HG02884 (cell line): ENCODE results near the gene PKDREJ.

Experiments used
- ATAC-seq: cut with Tn5 transposase; IDR thresholded peaks from one replicate; pipeline ENCODE4 v1.9.1; 2021; ENCODE audit warnings: mild to moderate bottlenecking, moderate library complexity; ENCODE audit not compliant: unreplicated experiment

PKDREJ gene

DNA sequence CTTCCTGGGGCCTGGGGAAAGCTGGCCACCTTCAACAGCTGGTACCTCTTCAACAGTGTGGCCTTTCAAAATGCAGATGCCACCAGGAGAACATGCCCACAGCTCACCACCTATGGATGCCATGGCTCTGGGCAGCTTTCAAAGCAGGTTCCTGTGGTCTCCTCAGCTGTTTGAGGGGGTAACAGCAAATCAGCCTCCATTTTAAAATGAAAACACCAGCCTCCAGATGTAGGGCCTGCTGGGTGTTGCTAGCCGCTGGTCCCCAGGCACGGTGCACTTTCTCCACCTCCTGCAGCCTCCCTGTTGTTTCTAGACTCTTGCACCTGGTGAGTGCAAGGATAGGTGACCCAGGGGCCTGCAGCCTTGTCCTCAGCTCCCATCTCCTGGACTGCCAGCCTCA, 23.1 kb downstream of the PKDREJ start:
- ATAC-seq = no peak

DNA sequence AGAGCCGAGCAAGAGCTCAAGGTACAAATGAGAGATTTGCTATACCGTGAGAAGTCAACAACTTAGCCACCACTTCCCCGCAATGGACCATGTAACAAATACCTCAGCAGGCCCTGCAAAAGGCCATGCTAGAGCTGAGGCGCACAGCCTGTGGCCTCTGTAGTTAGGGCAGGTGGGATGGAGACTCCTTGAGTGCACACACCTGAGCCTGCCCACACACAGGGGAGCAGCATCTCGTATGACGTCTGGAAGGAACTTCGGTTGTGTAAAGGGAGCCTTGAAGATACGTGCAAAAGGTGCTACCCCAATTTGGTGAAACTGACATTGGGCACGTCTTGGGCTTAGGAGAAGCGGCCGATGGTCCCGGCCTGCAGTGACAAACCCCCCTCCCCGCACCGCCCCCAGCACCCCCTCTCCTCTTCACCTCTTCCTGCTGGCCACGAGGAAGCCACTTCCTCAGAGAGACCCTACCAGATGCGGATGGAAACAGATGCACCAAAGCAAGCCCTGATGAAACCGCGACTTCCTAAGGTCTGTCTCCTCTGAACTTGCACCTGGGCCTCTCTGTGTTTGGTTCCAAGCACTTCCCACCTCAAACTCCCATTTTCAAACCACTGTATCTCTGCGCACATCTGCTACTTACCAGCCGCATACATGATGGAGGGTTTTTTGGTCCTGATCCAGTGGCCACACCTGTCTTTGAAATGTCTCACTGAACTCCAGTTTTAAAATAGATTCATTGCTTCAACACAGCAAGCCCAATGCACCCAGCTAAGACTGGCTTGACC, 23.7 kb downstream of the PKDREJ start:
- ATAC-seq = no peak

DNA sequence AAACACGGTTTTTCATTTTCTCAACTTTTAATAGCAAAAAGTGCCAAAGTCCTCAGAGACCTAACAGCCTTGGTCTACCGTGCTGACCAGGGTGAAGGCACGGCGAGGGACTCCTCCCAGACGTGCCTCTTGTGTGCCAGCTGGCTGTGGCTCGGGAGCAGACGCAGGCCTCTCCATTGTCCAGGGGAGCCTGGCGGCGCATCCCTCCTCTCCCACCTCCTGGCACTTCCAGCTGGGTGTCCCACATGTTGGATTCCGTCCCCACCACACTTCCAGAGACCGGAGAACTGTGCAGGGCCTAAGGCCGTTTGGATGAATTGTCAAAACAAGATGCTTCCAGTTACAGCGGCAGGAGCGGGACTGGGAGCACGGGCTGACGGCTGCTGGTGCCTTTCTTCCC, 24.6 kb downstream of the PKDREJ start:
- ATAC-seq = no peak

DNA sequence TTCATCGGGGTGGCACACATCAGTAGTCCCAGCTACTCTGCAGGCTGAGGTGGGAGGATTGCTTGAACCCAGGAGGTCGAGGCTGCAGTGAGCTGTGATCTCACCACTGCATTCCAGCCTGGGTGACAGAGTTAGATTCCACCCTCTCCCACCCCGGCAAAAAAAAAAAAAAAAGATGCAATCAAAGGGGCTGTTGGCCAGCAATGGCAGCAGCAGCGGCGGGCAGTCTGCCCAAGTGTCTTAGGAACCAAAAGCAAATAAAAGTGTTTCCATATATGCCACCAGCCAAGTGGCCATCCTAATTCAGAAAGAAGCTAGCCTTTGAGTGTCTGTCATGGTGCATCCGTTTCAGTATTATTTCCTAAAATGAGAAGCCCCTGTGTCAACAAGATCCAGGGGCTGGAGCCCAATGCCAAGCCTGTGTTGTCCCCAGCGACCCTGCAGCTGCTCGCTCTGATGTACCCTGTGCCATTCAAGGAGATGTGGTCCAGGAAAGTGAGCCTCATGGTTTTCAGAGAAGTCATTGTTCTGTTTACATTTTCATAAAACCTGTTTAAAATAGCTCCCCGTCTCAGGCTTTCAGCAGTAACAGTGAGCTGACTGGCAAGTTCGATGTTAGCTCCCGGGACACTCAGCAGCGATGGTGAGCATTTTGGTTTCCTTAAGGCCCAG, 25.6 kb downstream of the PKDREJ start:
- no peak for ATAC-seq

DNA sequence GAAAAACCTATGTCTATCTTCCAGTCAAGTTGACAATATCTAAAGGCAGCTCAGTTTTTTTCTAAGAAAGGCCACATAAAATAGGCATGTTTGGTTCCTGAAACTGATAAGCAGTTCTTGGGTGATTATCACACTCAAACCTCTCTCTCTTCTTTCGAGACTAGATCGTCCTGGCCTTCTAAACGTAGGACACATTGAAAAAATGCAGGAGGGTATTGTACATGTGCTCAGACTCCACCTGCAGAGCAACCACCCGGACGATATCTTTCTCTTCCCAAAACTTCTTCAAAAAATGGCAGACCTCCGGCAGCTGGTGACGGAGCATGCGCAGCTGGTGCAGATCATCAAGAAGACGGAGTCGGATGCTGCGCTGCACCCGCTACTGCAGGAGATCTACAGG, 28.2 kb downstream of the PKDREJ start:
- ATAC-seq = no peak

DNA sequence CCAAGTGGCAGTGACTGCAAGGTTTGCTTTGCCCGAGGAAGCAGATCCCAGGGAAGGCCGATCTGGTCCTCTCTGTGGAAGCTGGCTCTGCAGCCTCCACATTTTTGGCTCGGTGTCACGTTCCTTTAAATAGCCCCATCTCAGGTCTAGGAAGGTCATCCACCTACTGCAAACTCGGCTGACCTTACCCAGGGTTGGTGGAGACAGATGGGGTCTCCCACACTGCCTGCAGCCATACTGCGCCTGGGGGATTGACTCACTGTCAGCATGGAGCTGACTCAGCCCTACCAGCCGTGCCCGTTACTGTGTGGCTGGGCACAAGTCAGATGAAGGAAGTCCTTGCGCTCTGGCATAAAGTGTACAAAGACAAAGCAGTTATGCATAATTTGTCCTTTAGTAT, 29.9 kb downstream of the PKDREJ start:
- ATAC-seq = no peak

DNA sequence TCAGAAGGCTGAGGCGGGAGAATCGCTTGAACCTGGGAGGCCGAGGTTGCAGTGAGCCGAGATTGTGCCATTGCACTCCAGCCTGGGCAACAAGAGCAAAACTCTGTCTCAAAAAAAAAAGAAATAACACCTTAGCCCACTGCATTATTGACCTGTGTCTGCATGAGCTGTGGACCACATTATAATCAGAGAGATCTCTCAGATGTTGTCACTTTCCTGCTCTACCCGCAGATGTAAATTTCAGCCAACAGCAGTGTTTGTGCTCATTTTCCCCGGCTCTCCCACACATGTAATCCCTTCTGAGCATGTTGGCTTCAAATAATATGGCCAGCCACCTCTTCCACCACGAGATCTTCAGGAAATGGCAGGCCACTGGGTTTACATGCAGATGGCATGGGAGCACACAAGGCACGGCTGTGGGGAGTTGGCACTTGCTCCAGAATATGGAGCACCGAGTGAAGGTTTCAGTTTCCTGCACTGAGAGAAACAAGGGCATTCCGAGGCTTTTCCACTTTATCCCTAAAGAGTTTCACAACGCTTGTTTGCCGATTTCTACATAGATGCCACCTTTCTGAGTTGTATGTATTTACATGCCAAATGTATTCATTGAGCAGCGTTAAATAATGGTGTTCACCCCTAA, 32.8 kb downstream of the PKDREJ start:
- no peak for ATAC-seq

DNA sequence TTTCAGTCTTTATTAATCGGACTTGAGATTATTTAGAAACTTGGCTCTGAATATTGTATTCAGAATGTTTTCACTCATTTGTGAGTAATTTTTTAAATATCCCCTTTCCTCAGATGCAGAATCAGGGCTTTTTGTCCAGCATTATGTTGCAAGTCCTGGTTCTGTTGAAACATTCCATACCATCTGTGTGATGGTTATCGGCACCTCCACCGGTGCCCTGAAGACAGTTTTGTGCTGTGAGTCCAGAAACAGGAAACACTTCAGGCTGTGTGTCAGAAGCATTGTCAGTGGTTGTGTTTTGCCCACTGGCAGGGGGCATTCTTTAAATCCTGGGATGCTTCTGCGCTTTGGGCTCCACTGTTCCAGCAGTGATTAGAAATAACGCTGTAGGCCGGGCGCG, 33.4 kb downstream of the PKDREJ start:
- no peak for ATAC-seq

DNA sequence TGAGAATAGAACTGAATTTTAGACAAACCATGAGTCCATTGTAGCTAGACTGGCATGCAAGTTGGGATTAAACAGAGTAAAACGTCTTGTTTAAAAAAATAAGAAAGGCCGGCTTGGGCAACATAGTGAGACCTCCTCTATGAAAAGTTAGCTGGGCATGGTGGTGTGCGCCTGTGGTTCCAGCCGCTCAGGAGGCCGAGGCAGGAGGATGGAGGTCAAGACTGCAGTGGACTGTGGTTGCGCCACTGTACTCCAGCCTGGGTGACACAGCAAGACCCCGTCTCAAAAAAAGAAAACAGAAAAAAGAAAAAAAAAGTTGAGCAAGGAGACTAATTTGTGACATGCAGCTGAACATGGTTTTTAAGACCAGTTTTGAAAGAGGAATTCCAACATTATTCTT, 36.6 kb downstream of the PKDREJ start:
- no peak for ATAC-seq

DNA sequence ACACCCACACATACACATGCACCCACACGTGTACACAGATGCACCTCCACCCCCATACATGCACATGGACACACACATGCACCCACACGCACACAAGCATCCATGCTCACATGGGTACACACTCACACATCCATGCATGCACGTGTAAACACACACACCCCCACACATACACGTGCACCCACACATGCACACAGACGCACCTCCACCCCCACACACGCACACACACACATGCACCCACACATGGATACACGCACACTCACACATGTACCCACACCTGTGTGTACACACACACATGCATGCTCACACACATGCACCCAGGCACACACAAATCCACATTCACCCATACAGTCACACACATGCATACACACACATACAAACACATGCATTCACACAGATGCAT, 37.5 kb downstream of the PKDREJ start:
- ATAC-seq = no peak

DNA sequence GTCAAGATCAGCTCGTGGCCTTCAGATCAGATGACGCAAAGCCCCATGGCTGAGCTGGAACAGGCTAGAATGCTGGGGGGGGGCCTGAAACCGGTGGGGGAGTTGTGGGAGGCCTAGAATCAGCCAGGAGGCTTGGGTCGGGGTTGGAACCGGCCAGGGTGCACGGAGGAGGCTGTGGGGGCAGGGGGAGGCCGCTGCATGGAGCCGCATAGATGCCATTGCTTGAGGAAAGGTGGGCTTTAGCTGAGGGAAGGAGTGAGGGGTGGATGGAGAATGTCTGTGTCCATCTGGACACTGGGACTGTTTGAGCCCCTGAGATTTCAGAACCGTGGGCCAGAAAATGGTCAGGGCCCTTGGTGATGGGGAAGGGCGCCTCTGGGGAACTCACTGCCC, 38.2 kb downstream of the PKDREJ start:
- no peak for ATAC-seq

DNA sequence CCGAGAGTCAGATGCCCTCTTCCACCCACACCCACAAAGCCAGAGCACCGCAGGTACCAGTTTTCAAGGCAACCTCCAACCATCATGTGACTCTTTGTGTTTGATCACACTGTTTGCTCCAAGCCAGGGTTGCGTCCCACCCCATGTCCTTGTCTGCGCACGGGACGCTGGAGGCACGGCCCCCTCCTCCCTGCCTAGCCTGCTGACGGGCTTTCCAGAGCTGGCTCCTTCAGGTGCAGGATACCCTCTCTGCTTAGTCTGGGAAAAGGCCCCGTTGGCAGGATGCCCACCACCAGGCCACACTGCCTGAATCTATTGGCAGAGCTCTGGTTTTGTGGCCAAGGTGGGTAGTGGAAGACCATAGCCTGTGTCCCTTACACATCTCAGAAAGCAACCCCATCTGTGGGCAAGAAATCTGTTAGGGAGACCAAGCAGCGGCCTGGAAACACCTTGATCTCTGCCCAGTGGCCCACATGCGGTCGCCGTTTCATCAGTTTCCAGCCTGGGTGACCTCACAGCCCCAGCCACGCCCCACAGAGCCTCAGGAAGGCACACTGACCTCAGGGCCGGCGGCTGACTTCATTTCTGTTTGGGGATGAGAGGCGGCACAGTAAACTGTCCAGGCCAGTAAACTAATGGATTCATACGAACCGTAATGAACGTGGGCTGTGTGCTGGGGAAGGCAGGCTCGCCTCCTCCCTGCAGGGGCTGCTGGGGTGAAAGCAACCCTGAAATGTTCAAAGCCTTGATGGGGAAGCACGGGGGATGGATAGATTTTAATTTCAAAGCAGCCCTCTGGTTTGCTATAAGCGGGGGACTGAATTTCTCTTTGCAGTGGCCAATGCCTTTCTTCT, 38.9 kb downstream of the PKDREJ start:
- ATAC-seq = no peak

DNA sequence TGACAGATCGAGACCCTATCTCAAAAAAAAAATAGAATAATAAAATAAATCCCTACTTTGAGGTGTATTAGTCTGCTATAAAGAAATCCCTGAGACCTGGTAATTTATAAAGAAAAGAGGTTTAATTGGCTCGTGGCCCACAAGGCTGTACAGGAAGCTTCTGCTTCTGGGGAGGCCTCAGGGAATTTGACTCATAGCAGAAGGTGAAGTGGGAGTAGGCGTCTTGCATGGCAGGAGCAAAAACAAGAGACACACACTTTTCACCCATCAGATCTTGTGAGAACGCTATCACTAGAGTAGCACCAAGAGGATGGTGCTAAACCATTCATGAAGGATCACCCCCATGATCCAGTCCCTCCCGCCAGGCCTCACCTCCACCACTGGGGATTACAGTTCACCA, 42.2 kb downstream of the PKDREJ start:
- no peak for ATAC-seq

DNA sequence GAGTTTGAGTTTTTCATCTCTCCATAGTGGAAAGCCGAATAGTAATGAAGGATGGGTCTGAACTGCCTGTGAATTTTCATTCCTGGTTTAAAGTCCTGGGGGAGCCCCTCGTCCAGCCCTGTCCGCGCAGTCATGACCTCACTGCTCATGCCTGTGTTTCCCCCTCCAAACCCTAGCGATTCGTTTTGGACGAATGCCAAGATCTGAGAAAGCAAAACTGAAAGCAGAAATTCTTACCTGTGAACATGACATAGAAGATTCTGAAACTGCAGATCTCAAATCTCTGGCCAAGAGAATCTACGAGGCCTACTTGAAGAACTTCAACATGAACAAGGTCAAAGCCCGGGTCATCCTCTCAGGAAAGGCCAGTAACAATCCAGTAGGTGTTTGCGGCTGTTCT, 43.5 kb downstream of the PKDREJ start:
- ATAC-seq = no peak

DNA sequence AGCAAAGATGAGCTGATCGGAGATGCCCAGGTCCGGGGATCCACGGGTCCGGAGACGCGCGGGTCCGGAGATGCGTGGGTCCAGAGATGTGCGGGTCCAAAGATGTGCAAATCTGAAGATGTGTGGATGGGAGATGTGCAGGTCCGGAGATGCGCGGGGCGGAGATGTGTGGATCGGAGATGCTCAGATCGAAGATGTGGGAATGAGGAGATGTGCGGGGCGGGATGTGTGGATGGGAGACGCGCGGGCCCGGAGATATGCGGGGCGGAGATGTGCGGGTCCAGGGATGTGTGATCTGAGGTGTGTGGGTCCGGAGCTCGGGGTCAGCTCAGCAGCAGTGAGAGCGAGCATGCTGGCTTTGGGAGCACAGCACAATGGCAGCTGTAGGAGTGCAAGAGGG, 48.5 kb downstream of the PKDREJ start:
- ATAC-seq = no peak

DNA sequence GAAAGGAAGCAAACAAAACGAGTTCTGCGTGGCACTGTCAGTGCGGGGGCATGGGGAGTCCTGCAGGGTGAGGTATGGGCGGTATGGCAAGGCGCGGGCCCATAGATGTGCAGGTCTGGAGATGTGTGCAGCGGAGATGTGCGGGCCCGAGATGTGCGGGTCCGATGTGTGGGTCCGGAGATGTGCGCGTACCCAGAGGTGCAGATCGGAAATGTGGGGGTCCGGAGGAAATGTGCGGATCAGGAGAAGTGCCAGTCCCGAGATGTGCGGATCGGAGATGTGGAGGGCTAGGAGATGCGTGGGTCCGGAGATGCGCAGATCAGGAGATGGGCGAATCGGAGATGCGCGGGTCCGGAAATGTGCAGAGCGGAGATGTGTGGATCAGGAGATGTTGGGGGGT, 49.0 kb downstream of the PKDREJ start:
- no peak for ATAC-seq

DNA sequence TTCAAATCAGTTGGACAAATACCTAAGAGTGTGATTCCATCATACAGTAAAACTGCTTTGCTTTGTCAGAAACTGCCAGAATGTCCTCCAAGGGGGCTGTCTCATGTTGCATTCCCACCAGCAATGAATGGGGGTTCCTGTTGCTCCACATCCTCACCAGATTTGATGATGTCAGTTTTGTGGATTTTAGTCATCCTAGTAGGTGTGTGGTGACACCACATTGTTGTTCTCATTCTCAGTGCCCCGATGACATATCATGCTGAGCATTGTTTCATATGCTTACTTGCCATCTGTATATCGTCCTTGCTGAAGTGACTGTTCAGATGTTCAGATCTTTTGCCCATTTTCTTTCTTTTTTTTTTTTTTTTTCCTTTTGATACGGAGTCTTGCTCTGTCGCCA, 50.1 kb downstream of the PKDREJ start:
- no peak for ATAC-seq

DNA sequence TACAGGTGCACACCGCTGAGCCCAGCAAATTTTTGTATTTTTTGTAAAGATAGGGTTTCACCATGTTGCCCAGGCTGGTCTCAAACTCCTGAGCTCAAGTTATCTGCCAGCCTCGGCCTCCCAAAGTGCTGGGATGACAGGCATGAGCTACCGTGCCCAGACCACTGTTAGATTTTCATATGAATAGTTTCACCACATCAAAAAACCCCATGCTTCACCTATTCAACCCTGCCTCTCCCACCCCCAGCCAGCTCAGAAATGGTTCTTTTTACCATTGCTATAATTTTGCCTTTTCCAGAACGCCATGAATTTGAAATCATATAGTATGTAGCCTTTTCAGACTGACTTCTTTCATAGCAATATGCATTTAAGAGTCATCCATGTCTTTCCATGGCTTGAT, 50.9 kb downstream of the PKDREJ start:
- ATAC-seq = no peak

DNA sequence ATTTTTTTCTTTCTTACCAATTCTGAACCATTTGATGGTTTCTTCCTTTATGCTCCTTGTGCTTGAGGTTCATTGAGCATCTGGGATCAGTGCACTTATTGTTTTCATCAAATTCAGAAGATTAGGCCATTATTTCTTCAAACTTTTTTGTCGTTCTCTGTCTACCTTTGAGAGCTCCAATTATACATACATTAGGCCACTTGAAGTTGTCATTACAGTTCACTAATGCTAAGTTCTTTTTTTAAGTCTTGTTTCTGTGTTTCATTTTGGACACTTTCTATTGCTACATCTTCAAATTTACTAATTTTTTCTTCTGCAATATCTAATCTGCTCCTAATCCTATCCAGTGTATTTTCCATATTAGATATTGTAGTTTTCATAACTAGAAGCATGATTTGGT, 53.9 kb downstream of the PKDREJ start:
- ATAC-seq = no peak
